GM12872 (cell line): ENCODE data around the gene CLDN16.

Source experiments
- CTCF ChIP-seq: IDR thresholded peaks from 3 replicates; pipeline ENCODE4 v1.5.1; 2011; ENCODE audit warnings: low read depth, mild to moderate bottlenecking, low read length, moderate library complexity; ENCODE audit not compliant: insufficient read depth

Gene CLDN16

GRCh38 chr3:190387578-190388213 lies at the start of gene CLDN16:
Gene CLDN16 (plus strand): TSS chr3:190388163. CDS start chr3:190388330, 167 bp downstream.
- TF ChIP-seq CTCF = no peak

GRCh38 chr3:190338717-190339116 lies 49.2 kb upstream of the CLDN16 start:
- TF ChIP-seq CTCF = no peak

- TF ChIP-seq CTCF = peak; percentile 20; the same call in 1 of the 3 replicates
Measured at GRCh38 chr3:190339130-190339529, 48.8 kb upstream of the CLDN16 start.

GRCh38 chr3:190340071-190340470 lies 47.9 kb upstream of the CLDN16 start:
- no peak for TF ChIP-seq CTCF

- no peak for TF ChIP-seq CTCF
Measured at GRCh38 chr3:190345027-190345821, 42.7 kb upstream of the CLDN16 start.

- TF ChIP-seq CTCF = no peak
Measured at GRCh38 chr3:190345878-190346277, 42.1 kb upstream of the CLDN16 start.

GRCh38 chr3:190346541-190346940 lies 41.4 kb upstream of the CLDN16 start:
- no peak for TF ChIP-seq CTCF
